SJSA1 (cell line): ENCODE measurements around the gene ZNF506. TPM values are rescaled to one million over a fixed set of nuclear protein-coding genes. Genes with fewer than 3 reads are reported as not detected.
"Not testable (repeated sequence)": the region's sequence is repeated elsewhere in the genome, so short reads cannot be mapped to it uniquely, and the experiment has no call there.

Experiments used
- DNase-seq, 2 experiments: peaks; one replicate each; pipeline ENCODE4 v3.0.0-alpha.2; 2015 to 2020; ENCODE audit warnings: low spot score in 2 of 2, low read depth in 1 of 2
- H3K27ac ChIP-seq: fragments of 250-450 bp; sonication (Bioruptor Pico); 2 replicates; pipeline ENCODE4 v1.5.1; 2020; ENCODE audit warnings: mild to moderate bottlenecking, moderate library complexity
- H3K27me3 ChIP-seq: fragments of 250-450 bp; sonication (Bioruptor Pico); replicated peaks from 2 replicates; pipeline ENCODE4 v1.5.1; 2020; ENCODE audit warnings: mild to moderate bottlenecking, moderate library complexity
- H3K36me3 ChIP-seq: fragments of 250-450 bp; sonication (Bioruptor Pico); 2 replicates; pipeline ENCODE4 v1.5.1; 2020; ENCODE audit warnings: mild to moderate bottlenecking
- H3K4me1 ChIP-seq: fragments of 250-450 bp; sonication (Bioruptor Pico); replicated peaks from 2 replicates; pipeline ENCODE4 v1.6.1; 2021; ENCODE audit warnings: mild to moderate bottlenecking
- H3K4me3 ChIP-seq: fragments of 250-450 bp; sonication (Bioruptor Pico); 2 replicates; pipeline ENCODE4 v1.5.1; 2020; ENCODE audit warnings: mild to moderate bottlenecking
- H3K9me3 ChIP-seq: fragments of 250-450 bp; sonication (Bioruptor Pico); replicated peaks from 2 replicates; pipeline ENCODE4 v1.5.1; 2020; ENCODE audit warnings: mild to moderate bottlenecking
- total RNA-seq: library from RNA; depleted of rRNA; stranded (reverse); fragments of >200 nt; shearing (Covaris generic); gene quantifications from 2 replicates; pipeline ENCODE4 v1.2.3, GENCODE V29; 2014

The ZNF506 gene
- total RNA-seq, 1 experiment from 2014 or later = 5.8 TPM

- H3K9me3 ChIP-seq, H3K4me1 ChIP-seq, DNase-seq, H3K36me3 ChIP-seq, H3K27ac ChIP-seq, H3K27me3 ChIP-seq, H3K4me3 ChIP-seq: not testable (repeated sequence)
Observed at GRCh38 chr19:19771963-19772362, 49.6 kb downstream of the ZNF506 start.

GRCh38 chr19:19769971-19770370 lies 51.6 kb downstream of the ZNF506 start:
- H3K9me3 ChIP-seq, H3K4me1 ChIP-seq, H3K27me3 ChIP-seq, DNase-seq, H3K4me3 ChIP-seq, H3K27ac ChIP-seq, H3K36me3 ChIP-seq: not testable (repeated sequence)

GRCh38 chr19:19758164-19758563 lies 63.4 kb downstream of the ZNF506 start:
- no peaks in the 10 kb centered on the region for H3K36me3 ChIP-seq
- H3K4me1 ChIP-seq = no peaks in the 10 kb centered on the region
- no peak for DNase-seq
- no peak overlapping the region for H3K27ac ChIP-seq
- 0 out of 2 replicates have a peak, but pooled peaks cover 6% of the 10 kb centered on the region for H3K9me3 ChIP-seq
- H3K27me3 ChIP-seq = no peaks in the 10 kb centered on the region
- no peak overlapping the region for H3K4me3 ChIP-seq

- H3K27ac ChIP-seq = no peak overlapping the region
- no peak overlapping the region for H3K4me3 ChIP-seq
- H3K36me3 ChIP-seq = no peaks in the 10 kb centered on the region
- peaks cover 14% of the 10 kb centered on the region; the same call in 1 of the 2 replicates for H3K9me3 ChIP-seq
- no peak for DNase-seq
- no peaks in the 10 kb centered on the region for H3K4me1 ChIP-seq
- H3K27me3 ChIP-seq = no peaks in the 10 kb centered on the region
Observed at GRCh38 chr19:19752760-19753403, 68.7 kb downstream of the ZNF506 start.

GRCh38 chr19:19751846-19752245 lies 69.7 kb downstream of the ZNF506 start:
- no peak for DNase-seq
- H3K36me3 ChIP-seq = no peaks in the 10 kb centered on the region
- no peak overlapping the region for H3K4me3 ChIP-seq
- H3K9me3 ChIP-seq = peaks cover 14% of the 10 kb centered on the region; the same call in 1 of the 2 replicates
- no peak overlapping the region for H3K27ac ChIP-seq
- H3K27me3 ChIP-seq = no peaks in the 10 kb centered on the region
- no peaks in the 10 kb centered on the region for H3K4me1 ChIP-seq

DNA sequence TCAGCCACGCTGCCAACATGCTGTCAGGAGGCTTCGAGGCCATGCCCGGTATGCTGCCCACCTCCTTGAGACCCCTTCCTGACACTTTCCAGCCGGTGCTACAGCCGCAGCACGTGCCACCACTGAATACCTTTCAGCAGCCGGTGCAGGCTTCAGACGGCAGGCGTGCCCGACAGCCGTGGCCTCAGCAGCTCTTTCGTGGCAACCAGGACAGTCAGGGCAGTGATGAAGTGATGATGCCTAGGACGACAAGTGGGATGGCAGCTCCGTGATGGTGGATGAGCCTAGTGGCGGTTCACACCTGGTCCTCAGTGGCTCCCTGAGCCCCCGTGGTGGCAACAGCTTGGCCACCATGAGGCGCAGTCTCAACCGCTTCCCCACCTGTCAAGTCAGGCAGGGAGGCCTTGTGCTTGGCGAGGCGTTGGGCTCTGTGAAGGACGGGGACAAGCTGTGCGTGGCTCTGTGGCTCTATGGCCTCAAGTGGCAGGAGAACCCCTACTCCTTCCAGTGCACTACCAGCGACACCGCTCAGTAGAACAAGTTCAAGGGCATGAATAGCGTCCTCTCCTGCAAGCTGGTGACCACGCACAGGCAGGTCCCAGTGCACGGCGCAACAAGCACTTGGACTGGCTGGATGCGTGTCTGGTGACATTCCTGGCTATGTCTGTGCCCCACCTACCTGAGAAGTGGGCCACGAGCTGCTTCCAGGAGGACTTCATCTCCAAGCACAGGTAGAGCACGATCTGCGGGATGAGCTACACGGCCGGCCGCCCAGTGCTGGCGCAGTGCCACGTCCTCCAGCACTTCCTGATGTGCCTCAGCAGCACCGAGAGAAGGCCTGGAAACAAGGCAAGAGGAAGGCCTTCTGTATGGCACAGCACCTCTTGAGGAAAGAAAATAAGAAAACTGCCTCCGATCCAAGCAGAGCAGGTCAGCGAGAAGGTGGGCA lies 70.4 kb downstream of the ZNF506 start:
- H3K9me3 ChIP-seq = peaks cover 14% of the 10 kb centered on the region; the same call in 1 of the 2 replicates
- no peak overlapping the region for H3K4me3 ChIP-seq
- DNase-seq = peak in 1 of 2 experiments; percentile 38
- H3K27ac ChIP-seq = no peak overlapping the region
- no peaks in the 10 kb centered on the region for H3K4me1 ChIP-seq
- H3K27me3 ChIP-seq = no peaks in the 10 kb centered on the region
- no peaks in the 10 kb centered on the region for H3K36me3 ChIP-seq

- Histone ChIP-seq H3K27me3 (no peaks in the 10 kb centered on the region), H3K27ac (no peak overlapping the region), H3K9me3 (peaks cover 14% of the 10 kb centered on the region; the same call in 1 of the 2 replicates), H3K4me1 (no peaks in the 10 kb centered on the region), H3K4me3 (no peak overlapping the region), H3K36me3 (no peaks in the 10 kb centered on the region)
- DNase-seq = peak in 1 of 2 experiments; percentile 36
Observed at GRCh38 chr19:19749908-19750841, 71.4 kb downstream of the ZNF506 start.

GRCh38 chr19:19749117-19749907 lies 72.2 kb downstream of the ZNF506 start:
- Histone ChIP-seq H3K27me3 (no peaks in the 10 kb centered on the region), H3K9me3 (peaks cover 13% of the 10 kb centered on the region; the same call in 1 of the 2 replicates), H3K27ac (no peak overlapping the region), H3K4me3 (no peak overlapping the region), H3K4me1 (no peaks in the 10 kb centered on the region), H3K36me3 (no peaks in the 10 kb centered on the region)
- no peak for DNase-seq

GRCh38 chr19:19748249-19748938 lies 73.2 kb downstream of the ZNF506 start:
- peaks cover 13% of the 10 kb centered on the region; the same call in 1 of the 2 replicates for H3K9me3 ChIP-seq

GRCh38 chr19:19747357-19748220 lies 74.0 kb downstream of the ZNF506 start:
- peak in 1 of 2 experiments; percentile 41 for DNase-seq
- H3K9me3 ChIP-seq = peaks cover 9% of the 10 kb centered on the region; the same call in 1 of the 2 replicates
- H3K27me3 ChIP-seq = no peaks in the 10 kb centered on the region
- no peaks in the 10 kb centered on the region for H3K4me1 ChIP-seq
- H3K27ac ChIP-seq = no peak overlapping the region
- no peak overlapping the region for H3K4me3 ChIP-seq
- H3K36me3 ChIP-seq = no peaks in the 10 kb centered on the region

More at GRCh38 chr19:19748249-19748938, 73.2 kb downstream of the ZNF506 start:
- Histone ChIP-seq H3K36me3 (no peaks in the 10 kb centered on the region), H3K27ac (no peak overlapping the region), H3K4me3 (no peak overlapping the region), H3K27me3 (no peaks in the 10 kb centered on the region), H3K4me1 (no peaks in the 10 kb centered on the region)
- no peak for DNase-seq

- Histone ChIP-seq H3K27ac (no peak overlapping the region), H3K27me3 (no peaks in the 10 kb centered on the region), H3K36me3 (no peaks in the 10 kb centered on the region), H3K9me3 (peaks cover 7% of the 10 kb centered on the region; the same call in 1 of the 2 replicates), H3K4me3 (no peak overlapping the region), H3K4me1 (no peaks in the 10 kb centered on the region)
- DNase-seq = no peak
Observed at GRCh38 chr19:19746286-19747213, 75.0 kb downstream of the ZNF506 start.
